HepG2 (cell line): Measurements from ENCODE around the gene CDCA4. TPM values are rescaled to one million over a fixed set of nuclear protein-coding genes. Genes with fewer than 3 reads are reported as not detected.
A peak's percentile ranks its signal among the peaks of the same experiment; 100 is the strongest.

Experiments used
- GATAD2A ChIP-seq: IDR thresholded peaks from 2 replicates; pipeline ENCODE4 v1.6.1; 2016
- NR1H2 ChIP-seq: sonication (generic); formaldehyde crosslinking; IDR thresholded peaks from 2 replicates; pipeline ENCODE4 v1.8.1; 2022; ENCODE audit warnings: low read depth, missing genetic modification reagents, borderline replicate concordance
- NR2F6 ChIP-seq, 2 experiments: IDR thresholded peaks; 2 replicates each; pipeline ENCODE4 v1.6.1; 2016; ENCODE audit warnings: antibody characterized with exemption in 1 of 2, mild to moderate bottlenecking in 1 of 2
- STAG1 ChIP-seq: sonication (generic); formaldehyde crosslinking; IDR thresholded peaks from 2 replicates; pipeline ENCODE4 v1.4.0; 2020; ENCODE audit warnings: missing genetic modification reagents
- YY1 ChIP-seq: IDR thresholded peaks from 2 replicates; pipeline ENCODE4 v1.6.1; 2011; ENCODE audit warnings: low read length, low read depth, moderate library complexity, mild to moderate bottlenecking; ENCODE audit not compliant: insufficient read depth, insufficient replicate concordance
- ZNF564 ChIP-seq: sonication (generic); formaldehyde crosslinking; IDR thresholded peaks from 2 replicates; pipeline ENCODE4 v1.8.1; 2023; ENCODE audit warnings: mild to moderate bottlenecking, missing genetic modification reagents
- ZNF569 ChIP-seq: sonication (generic); formaldehyde crosslinking; IDR thresholded peaks from 2 replicates; pipeline ENCODE4 v1.5.0; 2020; ENCODE audit warnings: mild to moderate bottlenecking, missing genetic modification reagents, moderate library complexity, borderline replicate concordance
- polyA plus RNA-seq, 8 experiments: library from polyadenylated mRNA; depleted of rRNA in 3 of 8; stranded (reverse) in 7 of 8; unstranded in 1 of 8; fragments of >200 nt; fragmentation: Illumina TruSeq in 4 of 8; extraction: Trizol in 4 of 8; gene quantifications; 2 replicates each; pipeline versions ENCODE4 v1.2.1 to v1.2.3, GENCODE V29; 2011 to 2016; ENCODE audit warnings: low read depth in 4 of 8, missing spikeins in 1 of 8, mixed read lengths in 1 of 8; ENCODE audit not compliant: insufficient read depth in 1 of 8
- total RNA-seq, 5 experiments: library from RNA; depleted of rRNA; stranded (reverse); fragments of >200 nt; fragmentation: Illumina TruSeq; extraction: Trizol; gene quantifications; 2 replicates each; pipeline ENCODE4 v1.2.3, GENCODE V29; 2016; ENCODE audit warnings: low read depth in 1 of 5
- TF ChIP-seq, protein P1 (sequence below): sonication (generic); formaldehyde crosslinking; IDR thresholded peaks from 2 replicates; pipeline ENCODE4 v1.4.0; 2020; ENCODE audit warnings: missing genetic modification reagents, borderline replicate concordance
- TF ChIP-seq, protein P2 (sequence below): sonication (generic); formaldehyde crosslinking; IDR thresholded peaks from 2 replicates; pipeline ENCODE4 v1.4.0; 2020; ENCODE audit warnings: missing genetic modification reagents, borderline replicate concordance
- TF ChIP-seq, protein P3 (sequence below), 2 experiments: sonication (generic) in 1 of 2; formaldehyde crosslinking in 1 of 2; IDR thresholded peaks; 2 replicates each; pipeline versions ENCODE4 v1.4.0 to v1.6.1; 2018 to 2020; ENCODE audit warnings: missing genetic modification reagents in 2 of 2, borderline replicate concordance in 1 of 2, low read depth in 1 of 2, mild to moderate bottlenecking in 1 of 2, missing biosample characterization in 1 of 2
- TF ChIP-seq, protein P4 (sequence below): IDR thresholded peaks from 2 replicates; pipeline ENCODE4 v1.6.1; 2016; ENCODE audit warnings: low read depth
- TF ChIP-seq, protein P5 (sequence below): sonication (generic); formaldehyde crosslinking; IDR thresholded peaks from 2 replicates; pipeline ENCODE4 v1.5.0; 2020; ENCODE audit warnings: missing genetic modification reagents

The CDCA4 gene
- total and polyA plus RNA-seq, 2 of the 13 experiments (the other 11 are each of a cell fraction or from before 2014, with no cell fraction given), result 19.7 to 43.1 TPM

DNA sequence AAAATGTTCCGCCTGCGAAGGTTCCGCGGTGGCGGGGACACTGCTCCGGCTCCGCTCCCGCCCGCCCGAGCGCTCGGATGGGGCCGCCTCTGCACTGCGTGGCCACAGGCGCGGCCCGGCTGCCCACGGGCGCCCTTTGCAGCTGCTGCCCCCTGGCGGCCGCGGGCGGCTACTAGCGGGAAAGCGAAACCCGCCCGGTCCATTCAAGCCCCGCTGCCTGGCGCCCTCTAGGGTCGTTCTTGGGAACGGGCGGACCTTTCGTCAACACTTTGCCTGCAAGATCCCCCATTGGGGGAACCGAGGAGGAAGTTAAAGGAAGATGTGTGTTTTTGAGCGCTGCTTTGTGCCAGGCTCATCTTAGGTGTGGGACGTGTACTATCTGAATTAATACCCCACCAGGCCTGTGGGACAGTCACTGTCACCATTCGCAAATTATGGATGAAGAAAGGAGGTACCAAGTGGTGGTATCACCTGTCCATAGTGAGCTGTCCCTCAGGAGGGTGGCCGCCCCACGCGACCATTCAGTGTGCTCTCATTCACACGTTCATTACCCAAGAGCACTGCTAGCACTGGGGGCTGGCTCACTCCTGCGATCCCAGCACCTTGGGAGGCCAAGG, 24.9 kb upstream of the CDCA4 start (continued):
- TF ChIP-seq NR1H2 (CRISPR knock-in tag) (no peak), YY1 (peak; percentile 76), NR2F6 (IDR thresholded peaks at IDR 0.05) (no peak), NR2F6 (CRISPR knock-in tag; IDR thresholded peaks at IDR 0.05) (no peak), ZNF564 (CRISPR knock-in tag) (no peak), ZNF569 (CRISPR knock-in tag) (no peak), GATAD2A (CRISPR knock-in tag) (0 out of 2 replicates have a peak, but pooled peaks have one; percentile 38), STAG1 (CRISPR knock-in tag) (peak; percentile 97)
- TF ChIP-seq, protein P1, sequence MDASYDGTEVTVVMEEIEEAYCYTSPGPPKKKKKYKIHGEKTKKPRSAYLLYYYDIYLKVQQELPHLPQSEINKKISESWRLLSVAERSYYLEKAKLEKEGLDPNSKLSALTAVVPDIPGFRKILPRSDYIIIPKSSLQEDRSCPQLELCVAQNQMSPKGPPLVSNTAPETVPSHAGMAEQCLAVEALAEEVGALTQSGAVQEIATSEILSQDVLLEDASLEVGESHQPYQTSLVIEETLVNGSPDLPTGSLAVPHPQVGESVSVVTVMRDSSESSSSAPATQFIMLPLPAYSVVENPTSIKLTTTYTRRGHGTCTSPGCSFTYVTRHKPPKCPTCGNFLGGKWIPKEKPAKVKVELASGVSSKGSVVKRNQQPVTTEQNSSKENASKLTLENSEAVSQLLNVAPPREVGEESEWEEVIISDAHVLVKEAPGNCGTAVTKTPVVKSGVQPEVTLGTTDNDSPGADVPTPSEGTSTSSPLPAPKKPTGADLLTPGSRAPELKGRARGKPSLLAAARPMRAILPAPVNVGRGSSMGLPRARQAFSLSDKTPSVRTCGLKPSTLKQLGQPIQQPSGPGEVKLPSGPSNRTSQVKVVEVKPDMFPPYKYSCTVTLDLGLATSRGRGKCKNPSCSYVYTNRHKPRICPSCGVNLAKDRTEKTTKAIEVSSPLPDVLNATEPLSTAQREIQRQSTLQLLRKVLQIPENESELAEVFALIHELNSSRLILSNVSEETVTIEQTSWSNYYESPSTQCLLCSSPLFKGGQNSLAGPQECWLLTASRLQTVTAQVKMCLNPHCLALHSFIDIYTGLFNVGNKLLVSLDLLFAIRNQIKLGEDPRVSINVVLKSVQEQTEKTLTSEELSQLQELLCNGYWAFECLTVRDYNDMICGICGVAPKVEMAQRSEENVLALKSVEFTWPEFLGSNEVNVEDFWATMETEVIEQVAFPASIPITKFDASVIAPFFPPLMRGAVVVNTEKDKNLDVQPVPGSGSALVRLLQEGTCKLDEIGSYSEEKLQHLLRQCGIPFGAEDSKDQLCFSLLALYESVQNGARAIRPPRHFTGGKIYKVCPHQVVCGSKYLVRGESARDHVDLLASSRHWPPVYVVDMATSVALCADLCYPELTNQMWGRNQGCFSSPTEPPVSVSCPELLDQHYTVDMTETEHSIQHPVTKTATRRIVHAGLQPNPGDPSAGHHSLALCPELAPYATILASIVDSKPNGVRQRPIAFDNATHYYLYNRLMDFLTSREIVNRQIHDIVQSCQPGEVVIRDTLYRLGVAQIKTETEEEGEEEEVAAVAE (CRISPR knock-in tag), result no peak
- TF ChIP-seq, protein P2, sequence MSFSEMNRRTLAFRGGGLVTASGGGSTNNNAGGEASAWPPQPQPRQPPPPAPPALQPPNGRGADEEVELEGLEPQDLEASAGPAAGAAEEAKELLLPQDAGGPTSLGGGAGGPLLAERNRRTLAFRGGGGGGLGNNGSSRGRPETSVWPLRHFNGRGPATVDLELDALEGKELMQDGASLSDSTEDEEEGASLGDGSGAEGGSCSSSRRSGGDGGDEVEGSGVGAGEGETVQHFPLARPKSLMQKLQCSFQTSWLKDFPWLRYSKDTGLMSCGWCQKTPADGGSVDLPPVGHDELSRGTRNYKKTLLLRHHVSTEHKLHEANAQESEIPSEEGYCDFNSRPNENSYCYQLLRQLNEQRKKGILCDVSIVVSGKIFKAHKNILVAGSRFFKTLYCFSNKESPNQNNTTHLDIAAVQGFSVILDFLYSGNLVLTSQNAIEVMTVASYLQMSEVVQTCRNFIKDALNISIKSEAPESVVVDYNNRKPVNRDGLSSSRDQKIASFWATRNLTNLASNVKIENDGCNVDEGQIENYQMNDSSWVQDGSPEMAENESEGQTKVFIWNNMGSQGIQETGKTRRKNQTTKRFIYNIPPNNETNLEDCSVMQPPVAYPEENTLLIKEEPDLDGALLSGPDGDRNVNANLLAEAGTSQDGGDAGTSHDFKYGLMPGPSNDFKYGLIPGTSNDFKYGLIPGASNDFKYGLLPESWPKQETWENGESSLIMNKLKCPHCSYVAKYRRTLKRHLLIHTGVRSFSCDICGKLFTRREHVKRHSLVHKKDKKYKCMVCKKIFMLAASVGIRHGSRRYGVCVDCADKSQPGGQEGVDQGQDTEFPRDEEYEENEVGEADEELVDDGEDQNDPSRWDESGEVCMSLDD (CRISPR knock-in tag), result no peak
- TF ChIP-seq, protein P3, sequence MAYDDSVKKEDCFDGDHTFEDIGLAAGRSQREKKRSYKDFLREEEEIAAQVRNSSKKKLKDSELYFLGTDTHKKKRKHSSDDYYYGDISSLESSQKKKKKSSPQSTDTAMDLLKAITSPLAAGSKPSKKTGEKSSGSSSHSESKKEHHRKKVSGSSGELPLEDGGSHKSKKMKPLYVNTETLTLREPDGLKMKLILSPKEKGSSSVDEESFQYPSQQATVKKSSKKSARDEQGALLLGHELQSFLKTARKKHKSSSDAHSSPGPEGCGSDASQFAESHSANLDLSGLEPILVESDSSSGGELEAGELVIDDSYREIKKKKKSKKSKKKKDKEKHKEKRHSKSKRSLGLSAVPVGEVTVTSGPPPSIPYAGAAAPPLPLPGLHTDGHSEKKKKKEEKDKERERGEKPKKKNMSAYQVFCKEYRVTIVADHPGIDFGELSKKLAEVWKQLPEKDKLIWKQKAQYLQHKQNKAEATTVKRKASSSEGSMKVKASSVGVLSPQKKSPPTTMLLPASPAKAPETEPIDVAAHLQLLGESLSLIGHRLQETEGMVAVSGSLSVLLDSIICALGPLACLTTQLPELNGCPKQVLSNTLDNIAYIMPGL (CRISPR knock-in tag; IDR thresholded peaks at IDR 0.05; ENCODE audit: borderline replicate concordance in 1 of 2, low read depth in 1 of 2), result peak; percentile 94 to 95
- TF ChIP-seq, protein P4, sequence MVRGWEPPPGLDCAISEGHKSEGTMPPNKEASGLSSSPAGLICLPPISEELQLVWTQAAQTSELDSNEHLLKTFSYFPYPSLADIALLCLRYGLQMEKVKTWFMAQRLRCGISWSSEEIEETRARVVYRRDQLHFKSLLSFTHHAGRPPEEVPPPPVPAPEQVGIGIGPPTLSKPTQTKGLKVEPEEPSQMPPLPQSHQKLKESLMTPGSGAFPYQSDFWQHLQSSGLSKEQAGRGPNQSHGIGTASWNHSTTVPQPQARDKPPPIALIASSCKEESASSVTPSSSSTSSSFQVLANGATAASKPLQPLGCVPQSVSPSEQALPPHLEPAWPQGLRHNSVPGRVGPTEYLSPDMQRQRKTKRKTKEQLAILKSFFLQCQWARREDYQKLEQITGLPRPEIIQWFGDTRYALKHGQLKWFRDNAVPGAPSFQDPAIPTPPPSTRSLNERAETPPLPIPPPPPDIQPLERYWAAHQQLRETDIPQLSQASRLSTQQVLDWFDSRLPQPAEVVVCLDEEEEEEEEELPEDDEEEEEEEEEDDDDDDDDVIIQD (CRISPR knock-in tag), result no peak
- TF ChIP-seq, protein P5, sequence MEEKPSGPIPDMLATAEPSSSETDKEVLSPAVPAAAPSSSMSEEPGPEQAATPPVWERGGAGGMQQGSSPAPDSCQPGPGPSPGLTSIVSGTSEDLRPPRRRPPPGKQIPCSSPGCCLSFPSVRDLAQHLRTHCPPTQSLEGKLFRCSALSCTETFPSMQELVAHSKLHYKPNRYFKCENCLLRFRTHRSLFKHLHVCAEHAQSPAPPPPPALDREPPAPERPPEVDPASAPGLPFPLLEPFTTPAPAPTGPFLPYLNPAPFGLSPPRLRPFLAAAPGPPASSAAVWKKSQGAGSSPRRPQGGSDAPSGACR (CRISPR knock-in tag), result no peak
